Stimulated activated CD4-positive, alpha-beta T cell treated with anti-CD3 and anti-CD28 coated beads, Interleukin-12 subunit alpha, Interleukin-12 subunit beta, amount 100 ng/mL, for 24 hours (primary cell): ENCODE measurements around the gene NFIA.

Source experiments
- DNase-seq, 2 experiments: peaks; one replicate each; pipeline ENCODE4 v3.0.0-alpha.2; 2020; ENCODE audit warnings: low read depth in 2 of 2

Gene NFIA

GRCh38 chr1:61182480-61182879 is 100.1 kb downstream of the NFIA start:
- no peak for DNase-seq

- no peak for DNase-seq
Measured at GRCh38 chr1:61183471-61184039, 101.2 kb downstream of the NFIA start.

GRCh38 chr1:61184040-61184713 is 101.8 kb downstream of the NFIA start:
- DNase-seq: no peak

GRCh38 chr1:61184714-61185106 is 102.3 kb downstream of the NFIA start:
- DNase-seq: no peak

- DNase-seq: no peak
Measured at GRCh38 chr1:61186753-61187152, 104.4 kb downstream of the NFIA start.

GRCh38 chr1:61187352-61188086 is 105.2 kb downstream of the NFIA start:
- DNase-seq: no peak

- no peak for DNase-seq
Measured at GRCh38 chr1:61190153-61190552, 107.8 kb downstream of the NFIA start.

- DNase-seq: no peak
Measured at GRCh38 chr1:61190618-61191432, 108.5 kb downstream of the NFIA start.

GRCh38 chr1:61191433-61191720 is 109.0 kb downstream of the NFIA start:
- no peak for DNase-seq

- no peak for DNase-seq
Measured at GRCh38 chr1:61192663-61193330, 110.4 kb downstream of the NFIA start.

GRCh38 chr1:61193808-61194207 is 111.4 kb downstream of the NFIA start:
- no peak for DNase-seq

- DNase-seq: no peak
Measured at GRCh38 chr1:61198554-61198953, 116.2 kb downstream of the NFIA start.

- no peak for DNase-seq
Measured at GRCh38 chr1:61201035-61201434, 118.7 kb downstream of the NFIA start.

- DNase-seq: no peak
Measured at GRCh38 chr1:61202854-61203598, 120.7 kb downstream of the NFIA start.

GRCh38 chr1:61204528-61204927 is 122.2 kb downstream of the NFIA start:
- no peak for DNase-seq

- DNase-seq: no peak
Measured at GRCh38 chr1:61207416-61207815, 125.1 kb downstream of the NFIA start.

- no peak for DNase-seq
Measured at GRCh38 chr1:61208172-61208571, 125.8 kb downstream of the NFIA start.

- DNase-seq: no peak
Measured at GRCh38 chr1:61208831-61209230, 126.5 kb downstream of the NFIA start.

- no peak for DNase-seq
Measured at GRCh38 chr1:61210435-61211154, 128.2 kb downstream of the NFIA start.

GRCh38 chr1:61213245-61214011 is 131.1 kb downstream of the NFIA start:
- DNase-seq: no peak
